Pancreas (tissue), 10 donors: ENCODE results near the gene CLK4. TPM values are rescaled to one million over a fixed set of nuclear protein-coding genes. Genes with fewer than 3 reads are reported as not detected.

Experiments used
- ATAC-seq, 4 donors: fragments of 200-7000 bp; cut with Tn5 transposase; one replicate each; pipeline versions ENCODE4 v1.8.0 to v1.9.1; 2020; ENCODE audit warnings: mild to moderate bottlenecking in 4 of 4, moderate library complexity in 4 of 4
- DNase-seq, 6 donors: peaks; one replicate each; pipeline ENCODE4 v3.0.0-alpha.2; 2020
- FAIRE-seq: peaks from 2 replicates; lab custom pipeline; 2012; peaks lifted over from hg19 to GRCh38; lab: Jason Lieb, UNC
- H3K27ac ChIP-seq, 4 donors: fragments of 200-600 bp; sonication (generic); 1 replicate in 3 of 4; 2 replicates in 1 of 4; pipeline versions ENCODE4 v1.5.0 to v1.8.0; 2020
- H3K27me3 ChIP-seq, 4 donors: fragments of 200-600 bp; one replicate each; pipeline ENCODE4 v1.8.0; 2021
- H3K36me3 ChIP-seq, 3 donors: fragments of 200-600 bp; sonication (generic) in 1 of 3; one replicate each; pipeline versions ENCODE4 v1.5.0 to v1.8.0; 2020 to 2021
- H3K4me1 ChIP-seq, 3 donors: fragments of 200-600 bp; one replicate each; pipeline ENCODE4 v1.8.0; 2021
- H3K4me3 ChIP-seq, 4 donors: fragments of 200-600 bp; sonication (generic) in 2 of 4; one replicate each; pipeline versions ENCODE4 v1.5.0 to v1.8.0; 2020 to 2021
- H3K9me3 ChIP-seq, 4 donors: fragments of 200-600 bp; one replicate each; pipeline ENCODE4 v1.8.0; 2021
- WGBS, 2 donors: extraction: QIAGEN DNeasy Blood & Tissue Kit; methylation state at CpG; one replicate each; pipeline ENCODE4 v1.1.7; 2013; 5-methylcytosine and 5-hydroxymethylcytosine counted together
- intact Hi-C, 3 donors: fragments of 100-400 bp; cut with DNase I; formaldehyde crosslinking; loops; one replicate each; pipeline versions ENCODE4 v1.11.1 to v1.14.2; 2022
- polyA plus RNA-seq, 2 donors: library from polyadenylated mRNA; stranded (reverse); fragments of 200-250 nt; gene quantifications; one replicate each; pipeline ENCODE4 v1.2.3, GENCODE V29; 2013
- total RNA-seq, 6 donors: library from RNA; stranded (reverse); fragmentation: NEBNext Ultra II Directional in 4 of 6; extraction: Animal tissue kit (Norgen Biotek cat#: 25700) in 4 of 6; gene quantifications; one replicate each; pipeline versions ENCODE4 v1.2.1 to v1.2.4, GENCODE V29; 2021 to 2023
- TF ChIP-seq, protein P1 (sequence below), 4 donors: fragments of 200-600 bp; sonication (generic) in 3 of 4; IDR thresholded peaks; one replicate each; pipeline versions ENCODE4 v1.5.0 to v1.8.0; 2021; ENCODE audit warnings: antibody characterized with exemption in 4 of 4
- donor health status: healthy with polysubstance abuse.
- donor health status: DM: no; HTN: no; CAD: no; lungs with moderate emphysema.
- donor health status: DM: no; HTN: no; CAD: no.
- donor health status: control.
- donor health status: control.
- donor health status: Bipolar disorder and iron deficiency.
- donor health status: DM: yes; HTN: yes; CAD: no.
- donor health status: DM: no; HTN: no; CAD: no.
- donor health status: DM: no; HTN: no; CAD: no.
- donor health status: DM: yes; HTN: yes; CAD: no.

CLK4 gene
- total and polyA plus RNA-seq, 8 donors, result 10.6 to 47.0 (median 22.1) TPM

- DNase-seq (no peak), FAIRE-seq (no peak), ATAC-seq (no peak)
- no peaks in the 10 kb centered on the region for H3K36me3 ChIP-seq
- no peaks in the 10 kb centered on the region for H3K9me3 ChIP-seq
- H3K4me1 ChIP-seq, result no peaks in the 10 kb centered on the region
- intact Hi-C loops, result no loop called here
- TF ChIP-seq, protein P1, sequence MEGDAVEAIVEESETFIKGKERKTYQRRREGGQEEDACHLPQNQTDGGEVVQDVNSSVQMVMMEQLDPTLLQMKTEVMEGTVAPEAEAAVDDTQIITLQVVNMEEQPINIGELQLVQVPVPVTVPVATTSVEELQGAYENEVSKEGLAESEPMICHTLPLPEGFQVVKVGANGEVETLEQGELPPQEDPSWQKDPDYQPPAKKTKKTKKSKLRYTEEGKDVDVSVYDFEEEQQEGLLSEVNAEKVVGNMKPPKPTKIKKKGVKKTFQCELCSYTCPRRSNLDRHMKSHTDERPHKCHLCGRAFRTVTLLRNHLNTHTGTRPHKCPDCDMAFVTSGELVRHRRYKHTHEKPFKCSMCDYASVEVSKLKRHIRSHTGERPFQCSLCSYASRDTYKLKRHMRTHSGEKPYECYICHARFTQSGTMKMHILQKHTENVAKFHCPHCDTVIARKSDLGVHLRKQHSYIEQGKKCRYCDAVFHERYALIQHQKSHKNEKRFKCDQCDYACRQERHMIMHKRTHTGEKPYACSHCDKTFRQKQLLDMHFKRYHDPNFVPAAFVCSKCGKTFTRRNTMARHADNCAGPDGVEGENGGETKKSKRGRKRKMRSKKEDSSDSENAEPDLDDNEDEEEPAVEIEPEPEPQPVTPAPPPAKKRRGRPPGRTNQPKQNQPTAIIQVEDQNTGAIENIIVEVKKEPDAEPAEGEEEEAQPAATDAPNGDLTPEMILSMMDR (IDR thresholded peaks at IDR 0.05), result no peak
- H3K27me3 ChIP-seq, result peaks cover 0 to 11% (median 3%) of the 10 kb centered on the region in 4 donors
- H3K27ac ChIP-seq, result no peak overlapping the region
- H3K4me3 ChIP-seq, result no peak overlapping the region
- 35 to 38% methylated on average over 31 of the region's 31 CpGs for WGBS, 2 donors
These were observed 49.4 kb downstream of the CLK4 start for GRCh38 chr5:178577376-178577839.

DNA sequence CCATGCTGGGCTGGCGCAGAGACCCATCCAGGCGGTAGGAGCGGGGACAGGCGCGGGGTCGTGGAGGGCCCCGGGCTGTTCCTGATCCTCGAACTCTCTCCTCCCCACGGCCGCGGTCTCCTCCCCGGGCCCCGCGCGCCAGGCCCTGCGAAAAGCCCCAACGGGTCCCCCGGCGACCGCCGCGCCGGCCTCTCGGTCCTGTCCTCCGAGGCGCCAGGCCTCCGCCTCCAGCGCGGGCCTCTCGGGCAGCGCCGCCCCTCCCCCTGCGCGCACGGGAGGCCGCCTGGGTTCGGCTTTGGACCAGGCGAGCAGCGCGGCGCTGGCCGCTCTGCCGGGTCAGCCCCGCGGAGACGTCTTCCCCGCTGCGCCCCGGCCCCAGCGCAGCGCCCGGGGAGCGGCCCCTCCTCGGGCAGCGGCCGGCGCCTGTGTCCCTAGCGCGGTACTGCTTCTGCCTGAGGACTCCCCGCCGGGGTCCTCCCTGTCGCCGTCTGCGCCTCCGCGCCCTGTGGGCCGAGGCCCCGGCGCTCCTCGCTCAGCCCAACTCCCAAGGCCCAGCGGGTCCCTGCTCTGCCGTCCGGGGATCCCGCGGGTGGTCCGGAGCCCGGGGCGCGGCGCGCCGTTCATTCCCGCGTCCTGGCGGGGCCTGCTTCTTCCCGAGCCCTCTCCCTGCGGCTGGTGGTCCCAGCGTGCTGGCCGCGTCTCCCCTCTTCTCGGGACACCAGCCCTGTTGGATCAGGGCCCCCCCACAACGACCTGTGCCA lies 50.1 kb downstream of the CLK4 start:
- no peak for ATAC-seq
- Histone ChIP-seq H3K9me3 (no peaks in the 10 kb centered on the region), H3K4me1 (no peaks in the 10 kb centered on the region), H3K36me3 (no peaks in the 10 kb centered on the region), H3K4me3 (peak overlapping the region in 2 of 4 donors; percentile 6 to 20), H3K27ac (no peak overlapping the region), H3K27me3 (peaks cover 0 to 11% (median 3%) of the 10 kb centered on the region in 4 donors)
- TF ChIP-seq, protein P1 (IDR thresholded peaks at IDR 0.05), result no peak
- intact Hi-C loops, result no loop called here
- FAIRE-seq, result no peak
- DNase-seq, result no peak
- WGBS, 2 donors, result 4 to 5% methylated on average over 63 to 92 of the region's 92 CpGs

DNA sequence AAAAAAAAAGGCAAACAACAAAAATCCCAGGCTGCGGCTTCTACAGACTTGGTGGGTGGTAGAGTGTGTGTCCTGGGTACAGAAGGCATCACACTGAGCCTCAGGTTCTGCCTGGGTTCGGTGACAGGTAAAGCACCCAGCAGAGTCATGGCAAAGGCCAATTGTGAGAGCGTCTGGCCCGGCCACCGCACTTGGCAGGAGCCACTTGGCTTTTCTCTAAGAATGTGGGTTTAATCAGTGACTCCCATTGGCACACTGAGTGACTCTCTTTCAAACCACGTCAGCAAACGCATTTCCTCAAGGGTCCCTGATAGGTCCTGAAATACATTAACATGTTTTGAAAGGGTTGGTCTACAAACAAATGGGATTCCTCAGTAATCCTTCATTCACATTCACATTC lies 53.6 kb downstream of the CLK4 start:
- FAIRE-seq, result no peak
- no peak overlapping the region for H3K27ac ChIP-seq
- DNase-seq, result no peak
- TF ChIP-seq, protein P1 (IDR thresholded peaks at IDR 0.05), result no peak
- H3K4me1 ChIP-seq, result no peaks in the 10 kb centered on the region
- no peak overlapping the region for H3K4me3 ChIP-seq
- H3K27me3 ChIP-seq, result peaks cover 0 to 11% (median 3%) of the 10 kb centered on the region in 4 donors
- ATAC-seq, result no peak
- intact Hi-C loops, result no loop called here
- no peaks in the 10 kb centered on the region for H3K9me3 ChIP-seq
- WGBS, 2 donors, result 55 to 71% methylated on average over 7 of the region's 7 CpGs
- H3K36me3 ChIP-seq, result no peaks in the 10 kb centered on the region

GRCh38 chr5:178572617-178573016 lies 54.2 kb downstream of the CLK4 start:
- no peaks in the 10 kb centered on the region for H3K4me1 ChIP-seq
- ATAC-seq, result no peak
- TF ChIP-seq, protein P1 (IDR thresholded peaks at IDR 0.05), result no peak
- H3K36me3 ChIP-seq, result no peaks in the 10 kb centered on the region
- peaks cover 0 to 9% (median 3%) of the 10 kb centered on the region in 4 donors for H3K27me3 ChIP-seq
- H3K4me3 ChIP-seq, result no peak overlapping the region
- DNase-seq, result no peak
- 48 to 69% methylated on average over 4 of the region's 4 CpGs for WGBS, 2 donors
- no peak overlapping the region for H3K27ac ChIP-seq
- intact Hi-C loops, result no loop called here
- no peak for FAIRE-seq
- H3K9me3 ChIP-seq, result no peaks in the 10 kb centered on the region

GRCh38 chr5:178569485-178569884 lies 57.4 kb downstream of the CLK4 start:
- Histone ChIP-seq H3K27me3 (no peaks in the 10 kb centered on the region), H3K27ac (no peak overlapping the region), H3K4me3 (no peak overlapping the region), H3K4me1 (no peaks in the 10 kb centered on the region), H3K9me3 (no peaks in the 10 kb centered on the region), H3K36me3 (no peaks in the 10 kb centered on the region)
- TF ChIP-seq, protein P1 (IDR thresholded peaks at IDR 0.05), result no peak
- WGBS, 2 donors, result 23 to 25% methylated on average over 2 of the region's 2 CpGs
- ATAC-seq (no peak), FAIRE-seq (no peak), DNase-seq (no peak)
- intact Hi-C loops, result no loop called here
